NCI-H82 treated with DMSO at 0.1 percent for 48 hours (cell line): ENCODE data around the gene WNT7B.

ENCODE experiments used
- DNase-seq: peaks from one replicate; lab custom pipeline; 2025; ENCODE audit not compliant: unreplicated experiment; lab: John Stamatoyannopoulos, UW

WNT7B gene

GRCh38 chr22:45974498-45974897, 2.5 kb downstream of the WNT7B start:
- no peak for DNase-seq

- no peak for DNase-seq
Measured at GRCh38 chr22:45972889-45973253, 4.1 kb downstream of the WNT7B start.

- DNase-seq, result no peak
Measured at GRCh38 chr22:45972091-45972888, 4.7 kb downstream of the WNT7B start.

- DNase-seq, result no peak
Measured at GRCh38 chr22:45971408-45972028, 5.4 kb downstream of the WNT7B start.

- DNase-seq, result no peak
Measured at GRCh38 chr22:45970705-45971407, 6.1 kb downstream of the WNT7B start.

- no peak for DNase-seq
Measured at GRCh38 chr22:45969801-45970470, 7.0 kb downstream of the WNT7B start.

GRCh38 chr22:45969414-45969799, 7.6 kb downstream of the WNT7B start:
- no peak for DNase-seq

- no peak for DNase-seq
Measured at GRCh38 chr22:45968751-45969413, 8.1 kb downstream of the WNT7B start.

- DNase-seq, result no peak
Measured at GRCh38 chr22:45968003-45968650, 8.8 kb downstream of the WNT7B start.

GRCh38 chr22:45966895-45967365, 10.0 kb downstream of the WNT7B start:
- DNase-seq, result no peak

- no peak for DNase-seq
Measured at GRCh38 chr22:45966320-45966894, 10.6 kb downstream of the WNT7B start.

GRCh38 chr22:45965563-45965962, 11.4 kb downstream of the WNT7B start:
- no peak for DNase-seq

GRCh38 chr22:45964926-45965527, 11.9 kb downstream of the WNT7B start:
- DNase-seq, result no peak

- DNase-seq, result no peak
Measured at GRCh38 chr22:45964372-45964771, 12.6 kb downstream of the WNT7B start.

GRCh38 chr22:45963821-45964220, 13.1 kb downstream of the WNT7B start:
- DNase-seq, result no peak

GRCh38 chr22:45962756-45963324, 14.1 kb downstream of the WNT7B start:
- no peak for DNase-seq

GRCh38 chr22:45962434-45962718, 14.6 kb downstream of the WNT7B start:
- no peak for DNase-seq

- no peak for DNase-seq
Measured at GRCh38 chr22:45961679-45962433, 15.1 kb downstream of the WNT7B start.
